Activated CD8-positive, alpha-beta memory T cell treated with anti-CD3 and anti-CD28 coated beads, Interleukin-2, amount 50 U/mL, for 1 hour (primary cell): Measurements from ENCODE around the gene HMCES.
"Not testable (repeated sequence)": the region's sequence is repeated elsewhere in the genome, so short reads cannot be mapped to it uniquely, and the experiment has no call there.

ENCODE experiments used
- DNase-seq: peaks from one replicate; pipeline ENCODE4 v3.0.0-alpha.2; 2020; ENCODE audit errors: extremely low read depth

HMCES gene

DNA sequence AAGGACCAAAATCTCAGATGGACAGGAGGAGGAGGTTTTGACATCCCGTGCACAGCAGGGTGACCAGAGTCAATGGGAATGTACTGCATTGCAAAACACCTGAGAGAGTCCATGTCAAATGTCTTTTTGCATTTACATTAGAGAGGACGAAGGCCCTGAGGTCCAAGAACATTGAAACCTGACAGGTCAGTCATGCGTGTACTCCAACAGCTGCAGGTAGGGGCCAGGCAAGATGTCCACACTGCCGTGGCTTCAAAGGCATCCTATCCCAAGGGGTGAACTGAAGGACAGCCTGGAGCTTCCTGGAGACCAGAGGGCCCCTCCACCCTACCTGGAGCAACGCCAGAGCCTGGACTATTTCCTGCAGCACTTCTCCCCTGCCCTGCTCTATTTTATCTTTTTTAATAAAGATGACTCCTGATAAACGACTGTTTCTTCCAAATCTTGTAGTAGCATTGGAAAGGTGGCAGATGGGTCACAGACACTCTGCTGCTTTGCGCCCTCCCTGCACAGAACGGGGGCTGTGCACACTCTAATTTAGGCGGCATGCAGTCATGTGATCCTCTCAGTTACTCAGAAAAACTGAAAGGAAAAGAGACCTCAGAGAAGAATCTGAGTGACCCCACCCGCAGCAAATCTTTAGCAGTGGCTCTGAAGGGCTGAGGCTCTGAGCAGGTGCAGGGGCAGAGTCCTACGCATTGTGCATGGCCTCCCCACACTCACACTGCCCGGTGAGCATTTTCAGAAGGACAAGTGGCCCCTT lies 68.2 kb downstream of the HMCES start:
- no peak for DNase-seq

- no peak for DNase-seq
Measured at GRCh38 chr3:129347458-129347845, 68.8 kb downstream of the HMCES start.

DNA sequence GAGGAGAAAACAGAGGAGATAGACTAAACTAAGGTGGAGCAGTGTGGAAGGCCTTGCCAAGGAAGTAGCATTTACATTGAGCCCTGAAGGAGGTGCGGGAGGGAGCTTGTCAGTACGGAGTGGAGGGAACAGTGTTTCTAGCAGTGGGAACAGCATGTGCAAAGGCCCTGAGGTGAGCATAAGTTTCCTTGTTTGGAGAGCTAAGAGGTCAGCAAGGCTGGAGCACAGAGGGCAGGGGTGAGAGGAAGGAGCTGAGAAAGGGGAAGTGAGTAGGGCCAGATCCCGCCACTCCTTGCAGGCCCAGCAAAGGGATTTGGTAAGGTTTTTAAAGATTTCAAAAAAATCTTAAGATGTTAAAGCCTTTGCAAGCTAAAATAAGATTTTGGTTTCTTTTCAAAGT lies 70.1 kb downstream of the HMCES start:
- DNase-seq, result no peak

- DNase-seq, result not testable (repeated sequence)
Measured at GRCh38 chr3:129349169-129349568, 70.5 kb downstream of the HMCES start.

DNA sequence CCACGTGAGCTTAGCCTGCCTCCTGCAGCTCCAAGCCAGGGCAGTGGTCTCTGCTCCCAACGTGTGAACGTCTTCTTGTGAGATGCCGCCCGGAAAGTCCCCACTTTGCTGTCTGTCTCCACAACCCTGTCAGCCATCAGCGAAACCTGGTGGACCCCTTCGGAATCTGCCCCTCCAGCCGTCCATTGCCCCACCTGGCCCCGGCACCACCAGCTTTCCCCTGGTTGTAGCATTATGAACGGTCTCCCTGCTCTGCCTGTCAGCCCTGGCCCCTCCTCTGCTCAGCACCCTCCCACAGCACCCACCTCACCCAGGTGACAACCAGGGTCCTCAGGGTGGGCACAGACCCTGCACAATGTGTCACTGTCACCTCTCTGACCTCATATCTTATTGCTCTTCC lies 71.1 kb downstream of the HMCES start:
- DNase-seq, result no peak

GRCh38 chr3:129352045-129352444 lies 73.4 kb downstream of the HMCES start:
- DNase-seq, result no peak

DNA sequence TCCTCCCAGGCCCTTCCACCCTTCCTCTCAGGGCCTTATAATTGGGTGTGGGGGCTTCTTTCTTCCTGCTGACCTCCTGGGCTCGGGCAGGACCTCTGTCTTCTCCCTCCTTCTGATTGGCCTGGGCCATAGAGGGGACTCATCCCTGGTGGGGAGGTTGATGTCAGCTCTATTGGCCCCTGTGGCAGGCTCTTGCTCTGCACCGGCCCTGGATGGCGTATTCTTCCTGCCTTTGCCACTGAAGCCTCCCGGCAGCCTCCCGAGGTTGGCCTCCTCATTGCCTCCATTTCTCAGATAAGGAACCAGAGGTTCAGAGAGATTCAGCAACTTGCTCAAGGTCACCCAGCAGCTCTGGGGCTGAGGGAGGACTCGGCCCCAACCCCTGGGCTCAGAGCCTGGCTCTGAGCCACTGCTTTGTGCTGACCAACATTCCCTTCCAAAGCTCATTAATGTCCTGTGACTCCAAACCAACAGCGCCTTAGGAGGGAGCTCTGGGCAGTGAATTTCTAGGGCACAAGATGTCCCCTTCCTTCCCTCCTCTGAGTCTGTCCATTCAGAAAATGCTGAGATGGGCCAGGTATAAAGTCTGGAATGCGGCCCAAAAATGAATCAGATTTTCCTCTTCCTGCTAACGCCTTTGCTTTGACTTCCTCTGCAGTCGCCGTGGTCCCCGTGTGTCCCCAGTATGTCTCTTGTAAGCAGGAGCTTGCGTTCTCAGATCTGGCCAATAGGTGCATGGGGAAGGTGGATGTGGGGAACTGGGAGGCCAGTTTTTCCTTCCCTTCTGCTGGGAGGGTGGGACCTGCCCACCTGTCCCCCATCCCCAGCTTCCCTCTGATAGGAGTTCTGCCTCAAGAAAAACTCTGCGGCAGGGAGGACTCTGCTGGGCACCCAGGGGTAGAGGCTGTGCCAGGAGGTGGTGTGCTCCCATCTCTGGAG lies 74.2 kb downstream of the HMCES start:
- DNase-seq, result no peak

DNA sequence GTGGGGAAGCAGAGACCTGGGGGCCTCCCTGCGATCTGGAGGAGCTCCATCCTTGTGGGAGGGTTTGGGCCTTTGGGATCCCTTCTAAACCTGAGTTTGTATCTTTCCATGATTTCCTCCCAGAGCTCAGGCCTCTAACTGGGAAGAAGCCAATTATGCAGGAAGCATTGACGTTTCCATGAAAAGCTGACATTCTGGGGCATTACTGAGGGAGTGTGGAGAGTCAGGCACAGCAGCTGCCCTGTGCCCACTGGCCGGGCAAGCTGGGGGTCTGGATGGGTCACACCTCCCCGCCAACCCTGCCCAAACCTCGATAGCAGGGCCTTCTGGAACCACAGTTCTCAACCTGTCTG lies 74.9 kb downstream of the HMCES start:
- DNase-seq, result no peak
